Mesangial cell (primary cell): Measurements from ENCODE around the gene OR2T4. TPM values are rescaled to one million over a fixed set of nuclear protein-coding genes. Genes with fewer than 3 reads are reported as not detected.

ENCODE experiments used
- total RNA-seq: library from RNA; depleted of rRNA; stranded (reverse); fragments of >200 nt; gene quantifications from 2 replicates; pipeline ENCODE4 v1.2.3, GENCODE V29; 2015

The OR2T4 gene, protein sequence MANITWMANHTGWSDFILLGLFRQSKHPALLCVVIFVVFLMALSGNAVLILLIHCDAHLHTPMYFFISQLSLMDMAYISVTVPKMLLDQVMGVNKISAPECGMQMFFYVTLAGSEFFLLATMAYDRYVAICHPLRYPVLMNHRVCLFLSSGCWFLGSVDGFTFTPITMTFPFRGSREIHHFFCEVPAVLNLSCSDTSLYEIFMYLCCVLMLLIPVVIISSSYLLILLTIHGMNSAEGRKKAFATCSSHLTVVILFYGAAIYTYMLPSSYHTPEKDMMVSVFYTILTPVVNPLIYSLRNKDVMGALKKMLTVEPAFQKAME
- total RNA-seq = not detected in 2 replicates

DNA sequence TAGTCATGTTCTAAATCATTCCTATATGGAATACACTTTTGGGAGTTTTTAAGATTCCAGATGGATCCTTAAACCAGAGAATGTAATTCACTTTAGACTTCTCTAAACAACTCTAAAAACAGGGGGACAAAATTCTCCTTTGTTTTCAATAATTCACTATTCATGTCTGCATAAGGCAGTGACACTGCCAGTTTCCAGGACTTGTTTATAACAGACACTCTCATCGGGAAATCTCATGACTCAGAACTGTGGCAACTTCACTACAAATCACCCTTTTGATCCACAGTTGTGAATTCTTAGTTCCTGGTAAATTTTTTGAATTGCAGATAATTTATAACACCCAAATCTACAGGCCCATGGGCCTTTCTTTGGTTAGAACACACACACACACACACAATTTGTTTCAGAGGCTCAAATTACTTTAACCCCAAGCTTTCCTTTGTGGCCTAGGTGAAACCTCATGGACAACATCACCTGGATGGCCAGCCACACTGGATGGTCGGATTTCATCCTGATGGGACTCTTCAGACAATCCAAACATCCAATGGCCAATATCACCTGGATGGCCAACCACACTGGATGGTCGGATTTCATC, at the start of gene OR2T4:
Gene OR2T4, plus strand, starts transcription at position 545 of the 595 bp plus-strand sequence. Its CDS starts 0 bp downstream, at position 545.

DNA sequence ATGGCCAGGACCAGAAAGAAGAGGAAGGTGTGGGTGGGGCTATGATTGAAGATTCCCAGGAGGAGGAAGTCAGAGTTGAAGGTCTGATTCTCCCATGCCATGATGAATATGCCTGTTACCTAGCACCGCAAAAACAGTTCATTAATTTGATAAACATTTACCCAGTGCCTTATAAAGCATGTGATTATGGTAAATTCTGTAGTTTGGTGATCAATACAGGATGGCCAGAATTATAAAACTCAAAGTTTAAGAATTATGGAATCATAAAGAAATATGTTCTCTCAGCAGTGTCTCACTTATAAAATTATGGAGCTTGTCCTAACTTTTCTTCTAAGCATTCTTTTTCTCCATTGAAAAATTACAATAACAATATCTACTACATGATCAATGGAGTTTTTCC, 37.0 kb upstream of the OR2T4 start, which contains the start of gene OR2M7:
Gene OR2M7, minus strand, starts transcription at position 101 of the 400 bp plus-strand sequence. Its CDS starts 0 bp downstream, at position 101.

DNA sequence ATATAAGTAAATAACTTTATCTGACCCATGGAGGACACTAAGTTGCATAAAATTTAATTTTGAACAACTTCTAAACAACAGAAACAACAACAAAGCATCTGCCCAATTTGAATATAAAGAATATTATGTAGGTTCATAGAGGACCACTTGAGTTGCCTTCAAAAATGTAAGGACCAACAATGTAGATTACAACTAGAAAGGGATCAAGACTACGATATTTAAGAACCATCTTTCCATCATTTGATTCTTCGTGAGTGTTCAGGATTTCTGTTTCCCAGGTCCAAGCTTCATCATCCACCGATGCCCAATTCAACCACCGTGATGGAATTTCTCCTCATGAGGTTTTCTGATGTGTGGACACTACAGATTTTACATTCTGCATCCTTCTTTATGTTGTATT, 13.0 kb upstream of the OR2T4 start, which contains the start of gene OR14C36:
Gene OR14C36, plus strand, starts transcription at position 301 of the 400 bp plus-strand sequence. Its CDS starts 0 bp downstream, at position 301.

DNA sequence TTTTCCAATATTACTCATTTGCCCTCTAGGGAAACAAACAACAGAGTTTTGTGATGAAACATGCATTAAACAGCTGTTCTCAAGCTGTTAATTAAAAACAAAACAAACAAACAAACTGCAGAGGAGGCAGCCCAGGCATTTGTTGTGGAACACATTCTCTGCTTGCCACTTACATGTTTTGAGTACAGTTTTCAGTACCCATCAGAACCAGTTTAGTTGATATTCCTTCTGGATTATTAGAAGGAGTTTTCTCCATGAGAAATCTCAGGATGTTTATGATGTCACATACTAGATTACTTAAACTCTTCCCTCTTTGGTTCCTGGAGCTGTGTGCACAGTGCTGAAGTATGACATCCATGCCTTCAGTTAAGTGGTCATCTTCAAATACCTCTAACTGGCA, 14.0 kb downstream of the OR2T4 start, which contains the start of gene OR2T6:
Gene OR2T6, plus strand, starts transcription at position 301 of the 400 bp plus-strand sequence. CDS start 11,863 bp downstream, outside the sequence.

DNA sequence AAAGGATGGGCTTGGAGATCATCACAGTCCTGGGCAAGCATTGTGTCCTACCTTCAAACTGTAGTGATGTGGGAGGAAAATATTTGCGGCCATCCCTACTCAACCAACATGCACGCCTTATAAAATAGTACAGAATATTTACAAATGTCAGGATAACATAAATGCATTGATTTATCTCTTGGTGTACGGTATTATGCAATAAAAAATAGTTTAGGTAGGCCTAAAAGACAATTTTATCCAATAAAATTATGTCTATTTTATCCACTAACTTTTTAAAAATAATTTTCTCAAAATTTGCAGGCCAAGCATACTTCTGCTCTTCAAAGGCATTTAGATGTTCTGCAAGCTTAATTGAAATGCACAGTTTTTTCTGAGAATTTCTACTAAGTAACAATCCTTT, 41.3 kb downstream of the OR2T4 start, which contains the start of gene OR2T1:
Gene OR2T1, plus strand, starts transcription at position 301 of the 400 bp plus-strand sequence. CDS start 3,100 bp downstream, outside the sequence.

Other genes with a start within 250 kb of the OR2T4 start
- gene OR2M5, start 216.5 kb upstream of the OR2T4 start, total RNA-seq = not detected in 2 replicates
- not detected in 2 replicates for gene OR2M2, start 186.8 kb upstream of the OR2T4 start, total RNA-seq
- not detected in 2 replicates for gene OR2M3, start 164.4 kb upstream of the OR2T4 start, total RNA-seq
- not detected in 2 replicates for gene OR2M4, start 130.2 kb upstream of the OR2T4 start, total RNA-seq
- 0.13 and 0.33 TPM in 2 replicates for gene OR2T33, start 83.7 kb upstream of the OR2T4 start, total RNA-seq
- gene OR2T12, start 58.2 kb upstream of the OR2T4 start, total RNA-seq = not detected in 2 replicates
- not detected in 2 replicates for gene OR2M7, start 37.1 kb upstream of the OR2T4 start, total RNA-seq
- not detected in 2 replicates for gene OR14C36, start 12.9 kb upstream of the OR2T4 start, total RNA-seq
- gene OR2T6, start 14.1 kb downstream of the OR2T4 start, total RNA-seq = not detected in 2 replicates
- gene OR2T1, start 41.4 kb downstream of the OR2T4 start, total RNA-seq = not detected in 2 replicates
- not detected in 2 replicates for gene OR2T2, start 84.0 kb downstream of the OR2T4 start, total RNA-seq
- gene OR2T3, start 111.7 kb downstream of the OR2T4 start, total RNA-seq = not detected in 2 replicates
- not detected in 2 replicates for gene OR2T5, start 126.9 kb downstream of the OR2T4 start, total RNA-seq
- gene OR2G6, start 146.4 kb downstream of the OR2T4 start, total RNA-seq = not detected in 2 replicates
- gene OR2T29, start 201.1 kb downstream of the OR2T4 start, total RNA-seq = not detected in 2 replicates
- gene OR2T34, start 213.1 kb downstream of the OR2T4 start, total RNA-seq = not detected in 2 replicates
- gene OR2T10, start 236.0 kb downstream of the OR2T4 start, total RNA-seq = not detected in 2 replicates